PC-3 (cell line): ENCODE data around the gene ZFP90.
"Not testable (repeated sequence)": the region's sequence is repeated elsewhere in the genome, so short reads cannot be mapped to it uniquely, and the experiment has no call there.

Source experiments
- EZH2 ChIP-seq: fragments of 300-600 bp; sonication (generic); IDR thresholded peaks from one replicate; pipeline ENCODE4 v1.6.1; 2017; ENCODE audit warnings: antibody characterized with exemption, mild to moderate bottlenecking, low read length; ENCODE audit not compliant: unreplicated experiment
- EZH2phosphoT487 ChIP-seq: fragments of 300-600 bp; sonication (generic); IDR thresholded peaks from 2 replicates; pipeline ENCODE4 v1.6.1; 2018; ENCODE audit warnings: mild to moderate bottlenecking, antibody characterized with exemption, low read length, borderline replicate concordance

DNA sequence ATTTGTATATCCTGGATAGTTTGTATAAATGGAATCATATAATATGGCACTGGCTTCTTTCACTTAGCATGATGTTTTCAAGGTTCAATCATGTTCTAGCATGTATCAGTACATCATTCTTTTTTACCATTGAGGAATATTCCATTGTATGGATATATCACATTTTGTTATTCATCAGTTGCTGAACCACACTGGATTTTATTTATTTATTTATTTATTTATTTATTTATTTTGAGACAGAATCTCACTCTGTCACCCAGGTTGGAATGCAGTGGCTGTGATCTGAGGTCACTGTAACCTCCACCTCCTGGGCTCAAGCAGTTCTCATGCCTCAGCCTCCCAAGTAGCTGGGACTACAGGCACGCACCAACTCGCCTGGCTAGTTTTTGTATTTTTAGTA lies 21.2 kb downstream of the ZFP90 start:
- not testable (repeated sequence) for TF ChIP-seq EZH2, EZH2phosphoT487
